ENCODE data around the gene CUL7. TPM values are rescaled to one million over a fixed set of nuclear protein-coding genes. Genes with fewer than 3 reads are reported as not detected.

CUL7 gene
- total RNA-seq, 2 donors from 2014 or later, result 16.3 to 24.4 TPM

GRCh38 chr6:43090559-43090956 lies 36.9 kb upstream of the CUL7 start:
- Histone ChIP-seq H3K9me3 (no peaks in the 10 kb centered on the region), H3K36me3 (replicated peaks in 1 of 2; ENCODE audit: insufficient read depth in 1 of 2, low read depth in 2 of 2) (no peaks in the 10 kb centered on the region), H3K4me1 (peaks cover 23% of the 10 kb centered on the region), H3K27me3 (no peaks in the 10 kb centered on the region), H3K4me3 (no peak overlapping the region), H3K27ac (peak overlapping the region in 3 of 4 donors; percentile 75 to 80 (median 77))
- ATAC-seq, result no peak
- no peak for TF ChIP-seq CTCF (IDR thresholded peaks at IDR 0.05)
- TF ChIP-seq POLR2A (IDR thresholded peaks at IDR 0.05), result no peak
- intact Hi-C loops (cut with DNase I), result no loop called here
- no peak for DNase-seq
- WGBS, 2 donors, result 50 to 55% methylated on average over 2 of the region's 2 CpGs

GRCh38 chr6:43089874-43090558 lies 36.4 kb upstream of the CUL7 start:
- ATAC-seq, result peak; percentile 23
- no peaks in the 10 kb centered on the region for H3K36me3 ChIP-seq (replicated peaks in 1 of 2; ENCODE audit: insufficient read depth in 1 of 2, low read depth in 2 of 2)
- H3K9me3 ChIP-seq, result no peaks in the 10 kb centered on the region
- no peaks in the 10 kb centered on the region for H3K27me3 ChIP-seq
- intact Hi-C loops (cut with DNase I), result no loop called here
- DNase-seq, result no peak
- TF ChIP-seq POLR2A (IDR thresholded peaks at IDR 0.05), result no peak
- no peak for TF ChIP-seq CTCF (IDR thresholded peaks at IDR 0.05)
- 67 to 68% methylated on average over 7 to 8 of the region's 8 CpGs for WGBS, 2 donors
- H3K4me1 ChIP-seq, result peaks cover 20% of the 10 kb centered on the region
- peak overlapping the region; percentile 22 to 80 (median 76) for H3K27ac ChIP-seq
- no peak overlapping the region for H3K4me3 ChIP-seq

GRCh38 chr6:43089467-43089866 lies 35.8 kb upstream of the CUL7 start:
- 36 to 52% methylated on average over 4 of the region's 4 CpGs for WGBS, 2 donors
- ATAC-seq (peak; percentile 61), DNase-seq (peak in 1 of 4 donors; percentile 14)
- H3K27ac ChIP-seq, result peak overlapping the region; percentile 22 to 80 (median 76)
- no peaks in the 10 kb centered on the region for H3K36me3 ChIP-seq (replicated peaks in 1 of 2; ENCODE audit: insufficient read depth in 1 of 2, low read depth in 2 of 2)
- no peak overlapping the region for H3K4me3 ChIP-seq
- H3K4me1 ChIP-seq, result peaks cover 20% of the 10 kb centered on the region
- H3K9me3 ChIP-seq, result no peaks in the 10 kb centered on the region
- no peak for TF ChIP-seq POLR2A (IDR thresholded peaks at IDR 0.05)
- no peak for TF ChIP-seq CTCF (IDR thresholded peaks at IDR 0.05)
- intact Hi-C loops (cut with DNase I), result no loop called here
- no peaks in the 10 kb centered on the region for H3K27me3 ChIP-seq

- peak; percentile 39 for ATAC-seq
- 85 to 90% methylated on average over 4 of the region's 4 CpGs for WGBS, 2 donors
- Histone ChIP-seq H3K9me3 (no peaks in the 10 kb centered on the region), H3K4me3 (no peak overlapping the region), H3K4me1 (peaks cover 20% of the 10 kb centered on the region), H3K27ac (peak overlapping the region in 3 of 4 donors; percentile 75 to 80 (median 77)), H3K36me3 (replicated peaks in 1 of 2; ENCODE audit: insufficient read depth in 1 of 2, low read depth in 2 of 2) (no peaks in the 10 kb centered on the region), H3K27me3 (no peaks in the 10 kb centered on the region)
- intact Hi-C loops (cut with DNase I), result no loop called here
- no peak for DNase-seq
- TF ChIP-seq POLR2A (IDR thresholded peaks at IDR 0.05), result no peak
- TF ChIP-seq CTCF (IDR thresholded peaks at IDR 0.05), result no peak
These were observed 35.0 kb upstream of the CUL7 start for GRCh38 chr6:43088654-43089056.

All from body of pancreas (tissue), 4 donors.